ENCODE data around the gene PDE7B. TPM values are rescaled to one million over a fixed set of nuclear protein-coding genes. Genes with fewer than 3 reads are reported as not detected.

The PDE7B gene
- polyA plus RNA-seq, 12 donors: 7.6 to 11.8 (median 10.0) TPM; not detected in 1

DNA sequence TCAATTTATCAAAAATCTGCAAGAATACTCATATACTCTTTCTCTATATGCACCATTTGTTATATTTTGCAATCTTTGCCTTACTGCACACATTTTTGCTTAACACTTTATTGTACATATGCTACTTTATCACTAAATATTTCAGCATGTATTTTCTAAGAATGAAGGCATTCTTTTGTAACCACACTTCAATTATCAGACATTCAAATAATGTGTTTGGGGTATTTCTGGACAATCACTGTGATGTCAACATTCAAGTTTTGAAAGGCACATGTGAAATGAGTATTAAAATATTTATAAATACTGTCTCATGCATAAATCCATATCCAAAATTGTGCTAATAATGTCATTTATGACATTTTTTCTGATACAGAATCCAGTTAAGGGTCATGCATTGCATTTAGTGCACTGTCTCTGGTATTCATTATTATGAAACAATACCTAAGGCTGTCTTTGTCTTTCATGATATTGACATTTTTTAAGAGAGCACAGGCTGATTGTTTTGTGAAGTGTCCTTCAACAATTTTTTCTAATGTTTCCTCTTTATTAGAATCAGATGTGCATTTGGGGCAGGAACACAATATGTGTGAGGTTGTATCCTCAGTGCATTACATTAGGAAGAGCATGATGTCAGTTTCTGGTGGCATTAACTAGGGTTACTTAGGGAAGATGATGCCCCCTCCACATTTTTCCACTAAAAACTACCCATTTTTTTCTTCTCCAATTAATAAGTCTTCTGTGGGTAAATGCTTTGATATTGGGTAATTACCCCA is 292.9 kb downstream of the PDE7B start:
- no peak for DNase-seq

DNA sequence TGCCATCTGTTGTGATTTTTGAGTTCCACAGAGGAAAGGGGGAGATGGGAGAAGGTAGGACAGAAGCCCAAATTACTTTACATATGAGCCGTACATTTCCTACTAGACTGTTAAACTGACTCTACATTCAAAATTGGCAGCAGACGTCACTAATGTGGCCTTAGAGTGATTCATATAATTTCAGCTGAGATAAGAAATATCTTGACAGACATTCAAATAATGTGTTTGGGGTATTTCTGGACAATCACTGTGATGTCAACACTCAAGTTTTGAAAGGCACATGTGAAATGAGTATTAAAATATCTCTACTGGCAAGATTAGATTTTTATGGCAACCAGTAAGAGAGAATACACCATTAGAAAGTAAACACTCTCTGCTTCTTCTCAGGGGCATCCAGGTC is 294.6 kb downstream of the PDE7B start:
- DNase-seq: no peak

DNA sequence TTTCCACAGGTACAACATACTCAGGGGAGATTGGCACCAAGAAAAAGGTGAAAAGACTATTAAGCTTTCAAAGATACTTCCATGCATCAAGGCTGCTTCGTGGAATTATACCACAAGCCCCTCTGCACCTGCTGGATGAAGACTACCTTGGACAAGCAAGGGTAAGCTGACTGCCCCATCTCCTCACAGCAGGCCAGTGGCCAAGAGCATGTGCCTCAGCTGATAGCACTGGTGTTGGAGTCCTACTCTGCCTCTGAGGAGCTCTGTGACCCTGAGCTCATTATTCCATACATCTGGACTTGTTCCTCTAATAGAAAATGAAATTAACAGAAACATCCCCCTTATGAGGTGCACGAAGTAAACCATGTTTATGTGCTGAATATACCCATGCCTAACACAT is 295.8 kb downstream of the PDE7B start:
- DNase-seq: no peak

DNA sequence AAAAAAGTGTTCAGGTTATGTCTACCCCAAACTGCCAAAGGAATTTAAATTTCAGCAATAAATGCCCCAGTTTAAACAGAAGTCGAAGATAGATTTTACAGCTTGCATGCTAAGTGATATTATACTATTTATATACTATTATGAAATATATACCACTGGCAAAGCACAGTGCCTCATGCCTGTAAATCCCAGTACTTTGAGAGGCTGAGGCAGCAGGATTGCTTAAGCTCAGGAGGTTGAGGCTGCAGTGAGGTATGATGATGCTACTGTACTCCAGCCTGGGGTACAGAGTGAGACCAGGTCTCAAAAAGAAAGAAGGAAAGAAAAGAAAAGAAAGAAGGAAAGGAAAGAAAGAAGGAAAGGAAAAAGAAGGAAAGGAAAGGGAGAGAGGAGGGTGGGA is 296.6 kb downstream of the PDE7B start:
- DNase-seq: no peak

DNA sequence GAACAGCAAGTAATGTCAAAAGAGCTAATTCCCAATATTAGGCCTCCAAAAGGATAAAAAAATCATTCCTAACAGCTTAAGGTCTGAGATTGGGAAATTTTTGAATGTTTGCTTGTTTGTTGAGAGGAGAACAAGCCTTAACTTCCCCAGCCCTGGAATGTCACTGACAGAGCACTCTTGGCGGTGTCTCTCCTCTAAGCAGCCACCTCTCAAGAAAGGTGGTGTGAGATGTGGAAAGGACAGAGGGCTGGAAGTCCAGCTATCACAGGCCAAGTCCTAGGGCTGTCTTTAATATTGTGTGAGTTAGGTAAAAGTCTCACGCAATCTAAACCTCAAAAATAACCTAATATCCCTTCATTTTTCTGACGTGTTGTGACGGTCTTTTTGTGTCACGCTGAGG is 297.0 kb downstream of the PDE7B start:
- DNase-seq: no peak

DNA sequence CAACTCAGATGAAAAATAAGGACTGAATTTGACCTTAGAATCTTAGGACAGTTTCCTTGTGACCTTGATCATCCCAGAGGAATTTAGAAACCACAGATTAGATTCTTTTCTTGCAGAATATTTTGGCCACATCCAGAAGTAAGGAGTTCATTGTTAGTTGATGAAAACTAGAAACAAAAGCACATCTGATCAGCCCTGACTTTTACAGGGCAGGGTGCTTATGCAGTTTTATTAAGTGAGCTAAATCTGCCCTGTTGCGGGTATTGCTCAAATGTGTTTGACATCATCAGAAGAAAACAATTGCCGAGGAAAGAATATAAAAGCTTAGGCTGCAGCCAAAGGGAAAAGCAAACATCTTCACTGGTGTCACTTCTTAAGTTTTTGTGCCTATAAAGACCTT is 297.8 kb downstream of the PDE7B start:
- DNase-seq: no peak

DNA sequence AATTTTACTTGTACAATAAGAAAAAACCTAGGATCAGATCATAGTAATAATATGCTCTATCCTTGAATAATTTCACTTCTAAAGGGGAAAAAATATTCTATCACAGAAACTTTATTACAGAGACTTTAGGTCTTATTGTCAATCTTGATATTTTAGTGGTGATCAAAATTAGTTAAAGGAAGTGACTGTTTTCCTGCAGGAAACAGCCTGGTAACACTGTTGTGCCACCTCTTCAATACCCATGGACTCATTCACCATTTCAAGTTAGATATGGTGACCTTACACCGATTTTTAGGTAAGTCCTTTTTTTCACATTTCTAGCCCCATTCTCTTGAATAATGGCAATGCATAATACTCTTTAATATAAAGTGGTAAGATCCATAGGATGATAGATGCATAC is 299.5 kb downstream of the PDE7B start:
- DNase-seq: no peak

DNA sequence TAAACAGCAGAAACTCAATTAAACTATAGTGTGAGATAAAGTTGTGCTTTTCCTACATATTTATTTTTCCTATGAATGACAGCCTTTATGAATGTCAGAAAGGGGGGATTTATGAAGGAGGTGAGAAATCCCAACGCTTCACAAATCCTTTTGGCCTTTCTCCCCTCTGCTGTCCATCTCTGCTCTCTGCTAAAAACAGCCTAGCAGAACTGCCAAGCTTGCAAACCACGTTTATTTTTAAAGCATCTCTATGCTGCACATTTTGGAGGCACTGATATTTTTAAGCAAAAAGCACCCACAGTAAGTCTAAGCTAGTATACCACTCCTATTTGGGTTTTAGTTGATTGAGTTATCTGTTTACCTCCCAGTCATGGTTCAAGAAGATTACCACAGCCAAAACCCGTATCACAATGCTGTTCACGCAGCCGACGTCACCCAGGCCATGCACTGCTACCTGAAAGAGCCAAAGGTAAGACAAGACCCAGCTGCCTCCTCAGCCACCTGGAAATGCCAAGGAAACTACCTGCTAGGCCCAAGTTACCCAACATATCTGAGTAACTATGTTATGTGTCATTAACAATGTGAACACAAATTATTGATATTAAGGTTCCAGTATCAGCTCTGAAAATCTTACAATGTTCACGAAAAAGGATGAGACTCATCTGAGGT is 302.3 kb downstream of the PDE7B start:
- no peak for DNase-seq

DNA sequence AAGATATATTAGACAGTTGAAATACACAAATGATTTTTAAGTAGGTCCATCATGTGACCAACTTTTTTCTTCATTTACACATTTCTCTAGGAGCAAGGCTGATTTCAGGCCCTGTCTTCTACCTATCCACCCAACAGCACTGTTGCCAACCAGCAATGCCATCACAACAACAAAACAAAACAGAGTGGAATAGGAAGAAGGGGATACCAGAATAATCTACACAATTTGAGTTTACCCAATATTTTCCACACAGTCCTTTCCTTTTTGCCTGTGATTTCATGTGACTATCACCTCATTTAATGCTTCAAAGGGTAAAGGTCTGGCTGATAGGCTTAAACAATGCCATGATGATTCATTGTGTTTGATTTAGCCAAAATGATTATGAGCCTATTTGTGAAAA is 303.7 kb downstream of the PDE7B start:
- DNase-seq: no peak

DNA sequence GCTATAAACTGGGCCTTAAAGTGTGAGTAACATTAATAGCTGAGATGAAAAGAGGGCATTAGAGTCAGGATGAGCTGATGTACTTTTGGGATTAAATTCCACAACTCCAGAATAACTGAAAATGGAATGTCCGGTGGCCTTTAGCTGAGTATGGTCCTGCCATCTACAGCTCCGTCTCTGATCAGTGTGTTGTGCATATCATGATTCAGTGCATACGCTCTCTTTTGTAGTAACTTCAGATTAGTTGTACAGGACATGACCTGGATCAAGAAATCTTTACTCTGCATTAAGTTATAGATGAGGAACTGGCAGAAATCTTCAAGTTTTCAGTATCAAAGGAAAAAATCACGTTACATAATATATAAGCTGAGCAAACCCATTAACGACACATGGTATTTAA is 306.2 kb downstream of the PDE7B start:
- DNase-seq: no peak

DNA sequence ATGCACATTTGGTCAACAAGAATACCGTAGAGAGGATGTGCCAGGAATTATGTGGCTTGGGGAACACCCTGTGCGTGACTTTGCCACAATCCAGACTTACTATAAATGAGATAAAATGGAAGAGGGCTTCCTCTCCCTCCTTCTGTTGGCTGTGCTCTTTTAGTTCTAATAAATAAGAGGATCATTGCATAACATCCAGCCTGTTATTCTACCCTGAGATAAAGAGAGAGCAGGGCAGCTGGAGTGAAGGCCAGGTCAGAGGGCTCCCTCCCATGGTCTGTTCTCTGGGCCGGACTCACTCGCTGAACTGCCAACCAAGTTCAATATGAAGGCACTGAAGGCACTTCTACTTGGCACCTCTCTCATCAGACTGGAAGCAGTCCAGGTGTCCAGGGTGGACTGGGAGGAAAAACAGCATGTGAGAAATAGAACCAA is 306.9 kb downstream of the PDE7B start:
- DNase-seq: no peak

DNA sequence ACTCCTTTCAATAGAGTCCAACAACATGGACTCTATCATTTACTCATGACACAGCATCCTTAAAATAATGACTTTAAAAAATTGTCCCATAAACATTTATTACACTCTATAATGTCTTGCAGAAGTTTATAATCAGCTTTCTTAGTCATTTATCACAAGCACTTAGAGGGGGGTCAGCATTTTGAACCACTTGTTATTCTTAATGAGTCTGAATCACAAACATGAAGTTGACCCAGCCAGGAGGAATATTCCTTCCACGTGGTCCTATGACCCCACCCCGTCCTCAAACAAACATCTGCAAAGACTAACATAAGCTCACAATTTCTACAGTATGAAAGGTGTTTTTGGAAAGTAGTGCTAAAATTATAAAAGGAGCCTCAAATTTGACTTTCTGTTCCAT is 307.5 kb downstream of the PDE7B start:
- no peak for DNase-seq

DNA sequence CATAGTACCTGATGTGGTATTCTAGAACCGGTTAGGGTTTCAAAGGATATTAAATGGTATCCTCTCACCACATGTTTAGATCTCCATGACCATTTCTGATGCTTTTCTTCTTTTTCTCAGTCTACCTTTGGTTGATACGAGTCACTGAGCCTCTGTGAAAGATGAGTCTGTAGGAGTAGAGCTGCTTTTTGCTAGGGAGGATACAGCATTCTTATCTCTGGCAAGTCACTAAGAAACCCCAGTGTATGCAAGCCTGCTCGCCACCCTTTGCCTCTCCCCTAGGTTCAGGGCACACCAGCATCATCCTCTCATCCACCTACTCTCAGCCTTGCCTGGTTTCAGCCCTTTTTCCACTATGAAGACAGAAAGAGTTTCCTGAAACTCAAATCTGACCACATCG is 308.7 kb downstream of the PDE7B start:
- DNase-seq: no peak

DNA sequence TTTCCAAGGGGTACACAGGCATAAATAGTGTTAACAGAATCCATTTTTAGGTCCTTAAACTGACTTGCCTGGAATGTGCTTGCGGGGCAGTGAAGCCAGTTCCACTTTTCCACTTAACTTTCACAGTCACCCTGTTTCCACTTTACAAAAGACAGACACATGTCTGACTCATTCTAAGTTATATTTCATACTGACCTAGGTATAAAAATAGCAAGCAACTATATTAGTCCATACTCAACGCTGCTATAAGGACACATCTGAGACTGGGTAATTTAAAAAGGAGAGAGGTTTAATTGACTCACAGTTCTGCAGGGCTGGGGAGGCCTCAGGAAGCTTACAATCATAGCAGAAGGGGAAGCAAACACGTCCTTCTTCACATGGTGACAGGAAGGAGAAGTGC is 310.4 kb downstream of the PDE7B start:
- DNase-seq: no peak

DNA sequence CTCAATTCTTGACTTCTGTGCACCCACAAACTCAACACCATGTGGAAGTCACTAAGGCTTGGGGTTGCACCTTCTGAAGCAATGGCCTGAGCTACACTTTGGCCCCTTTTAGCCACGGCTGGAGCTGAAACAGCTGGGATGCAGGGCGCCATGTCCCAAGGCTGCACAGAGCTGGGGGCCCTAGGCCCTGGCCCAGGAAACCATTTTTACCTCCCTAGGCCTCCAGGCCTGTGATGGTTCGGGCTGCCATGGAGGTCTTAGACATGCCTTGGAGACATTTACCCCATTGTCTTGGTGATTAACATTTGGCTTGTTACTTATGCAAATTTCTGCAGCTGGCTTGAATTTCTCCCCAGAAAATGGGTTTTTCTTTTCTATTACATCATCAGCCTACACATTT is 311.8 kb downstream of the PDE7B start:
- no peak for DNase-seq

DNA sequence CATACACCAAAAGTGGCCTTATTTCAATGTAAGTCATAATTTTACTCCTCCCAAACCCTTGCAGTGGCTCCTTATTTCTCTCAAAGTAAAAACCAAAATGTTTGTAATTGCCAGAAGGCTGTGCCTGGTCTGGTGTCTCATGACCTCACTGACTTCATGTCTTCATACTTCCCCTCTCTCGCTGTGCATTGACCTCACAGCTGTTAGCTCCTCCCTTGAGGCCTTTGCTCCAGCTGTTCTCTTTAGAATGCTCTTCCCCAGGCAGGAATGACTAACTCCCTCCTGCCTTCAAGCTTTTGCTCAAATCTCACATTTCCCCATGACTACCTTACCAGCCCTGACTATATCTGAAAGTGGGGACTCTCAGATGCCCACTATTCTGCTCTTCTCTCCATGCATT is 315.3 kb downstream of the PDE7B start:
- DNase-seq: no peak

DNA sequence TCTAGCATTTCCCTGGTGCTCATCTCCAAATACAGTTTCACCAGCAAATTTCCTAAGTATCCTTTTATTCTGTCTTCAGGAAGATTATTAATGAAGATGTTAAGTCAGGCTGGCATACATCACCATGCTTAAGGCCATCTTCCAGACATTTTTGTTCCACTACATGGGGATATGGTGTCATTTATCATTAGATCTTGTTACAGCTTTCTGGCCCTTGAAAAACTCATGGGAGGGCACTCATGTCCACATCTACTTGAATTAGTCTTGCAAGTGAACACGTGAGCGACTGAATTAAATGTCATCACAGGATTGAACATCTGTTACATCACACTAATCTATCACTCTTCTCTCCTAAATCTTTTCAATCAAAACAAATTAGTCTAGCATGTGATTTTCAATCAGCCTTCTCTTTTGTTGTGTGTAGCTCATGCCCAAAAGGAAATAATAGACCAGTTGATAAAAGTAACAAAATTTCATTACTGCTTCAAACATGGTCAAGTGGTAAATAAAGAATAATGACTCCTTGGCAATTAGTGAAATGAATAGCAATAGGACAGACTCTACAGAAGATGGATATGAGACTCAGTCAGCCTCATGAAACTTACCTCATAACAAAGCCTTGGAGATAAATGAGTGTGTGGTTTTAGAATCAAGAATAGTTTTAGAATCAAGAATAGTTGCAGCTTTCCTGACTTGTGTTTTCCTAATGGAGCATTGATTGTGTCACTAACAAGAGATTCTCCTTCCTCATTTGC is 318.1 kb downstream of the PDE7B start:
- DNase-seq: no peak

DNA sequence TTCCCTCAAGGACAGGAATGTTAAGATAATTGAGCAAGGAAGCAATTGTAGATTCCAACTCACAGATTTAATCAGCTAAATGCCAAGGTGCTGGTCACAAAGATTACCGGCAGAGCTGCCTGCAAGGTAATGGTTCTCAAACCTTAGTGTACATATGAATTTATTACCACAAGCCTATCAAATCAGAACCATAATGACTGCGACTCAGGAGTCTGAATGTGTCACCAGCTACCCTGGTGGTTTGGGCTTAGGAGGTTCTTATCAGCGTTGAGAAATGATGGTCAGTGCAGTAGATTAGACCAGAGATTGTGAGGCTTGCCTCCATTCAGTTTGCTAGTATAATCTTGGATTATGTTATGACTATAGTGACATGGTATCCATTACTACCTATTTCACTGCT is 319.7 kb downstream of the PDE7B start:
- no peak for DNase-seq

DNA sequence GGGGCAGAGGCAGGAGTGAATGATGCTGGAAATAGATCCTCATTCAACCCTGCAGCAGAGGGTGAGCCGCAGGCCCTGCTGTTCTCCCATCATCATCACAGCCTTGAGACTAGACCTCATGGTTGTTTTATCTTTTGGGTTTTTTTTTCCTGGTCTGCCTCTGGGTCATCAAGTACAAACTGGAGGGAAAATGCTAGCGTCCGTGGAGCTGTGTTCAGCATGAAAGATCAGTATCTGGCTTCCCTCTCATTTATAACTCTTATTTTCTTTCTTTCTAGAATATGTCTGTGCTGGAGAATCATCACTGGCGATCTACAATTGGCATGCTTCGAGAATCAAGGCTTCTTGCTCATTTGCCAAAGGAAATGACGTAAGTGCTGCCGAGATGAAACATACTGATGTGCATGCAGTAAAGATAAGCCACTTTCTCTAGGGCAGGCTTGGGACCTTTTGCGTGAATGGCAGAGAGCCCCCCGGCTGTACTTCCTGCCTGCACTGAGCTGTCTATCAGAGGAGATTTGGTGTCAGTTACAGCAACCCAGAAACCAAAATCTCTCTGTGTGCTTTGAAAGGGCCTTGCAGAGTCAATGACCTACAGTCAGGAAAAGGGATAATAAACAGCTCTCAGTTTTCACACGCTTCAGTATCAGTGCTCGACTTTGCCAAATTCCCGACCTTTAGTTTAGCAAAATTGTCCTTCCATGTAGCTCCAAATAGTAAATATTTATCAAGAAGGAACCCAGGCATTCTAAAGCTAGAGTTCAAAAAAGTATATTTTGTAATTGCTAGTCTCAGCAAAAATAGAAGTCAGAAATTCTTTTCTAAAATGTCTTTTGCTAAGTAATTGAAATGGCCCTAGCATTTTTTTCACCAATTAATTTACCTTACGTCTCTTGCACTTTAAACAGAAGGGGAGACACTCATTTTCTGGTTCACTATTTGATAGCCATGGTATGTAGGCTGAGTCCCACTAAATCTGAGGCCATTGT is 322.3 kb downstream of the PDE7B start:
- DNase-seq: peak; percentile 5

DNA sequence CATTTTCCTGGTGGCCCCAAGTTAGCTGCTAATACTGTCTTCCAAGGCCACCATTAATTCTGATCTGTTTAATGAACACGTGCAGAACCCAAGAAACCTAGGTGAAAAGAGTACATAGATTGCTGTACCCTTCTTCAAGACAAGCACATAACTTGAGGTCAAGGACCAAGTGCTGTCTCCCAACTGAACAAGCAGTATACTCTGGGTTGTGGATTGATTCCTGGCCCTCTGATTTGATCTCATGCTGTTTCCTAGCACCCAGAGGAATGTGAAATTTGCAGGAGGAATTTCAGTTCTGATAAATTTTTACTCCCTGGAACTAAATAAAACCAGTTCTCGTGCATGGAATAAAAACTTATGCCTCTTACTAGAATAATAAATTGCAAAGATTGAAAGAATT is 323.0 kb downstream of the PDE7B start:
- DNase-seq: no peak

DNA sequence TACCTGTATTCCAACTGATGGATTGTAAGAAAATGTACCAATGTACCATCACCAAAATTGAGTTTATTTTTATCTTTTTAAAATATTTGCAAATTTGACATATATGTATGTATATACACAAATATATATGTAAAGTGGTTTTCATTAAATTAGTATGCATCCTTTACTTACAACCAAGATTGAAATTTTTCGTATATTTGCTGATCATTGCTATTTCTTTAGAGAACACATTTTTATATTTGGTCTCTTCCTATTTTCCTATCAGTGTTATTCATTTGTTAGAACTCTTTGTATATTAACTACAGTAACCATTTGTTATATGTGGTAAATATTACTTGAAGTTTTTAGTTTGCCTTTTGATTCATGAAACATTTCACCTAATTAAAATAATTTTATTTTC is 324.4 kb downstream of the PDE7B start:
- no peak for DNase-seq

DNA sequence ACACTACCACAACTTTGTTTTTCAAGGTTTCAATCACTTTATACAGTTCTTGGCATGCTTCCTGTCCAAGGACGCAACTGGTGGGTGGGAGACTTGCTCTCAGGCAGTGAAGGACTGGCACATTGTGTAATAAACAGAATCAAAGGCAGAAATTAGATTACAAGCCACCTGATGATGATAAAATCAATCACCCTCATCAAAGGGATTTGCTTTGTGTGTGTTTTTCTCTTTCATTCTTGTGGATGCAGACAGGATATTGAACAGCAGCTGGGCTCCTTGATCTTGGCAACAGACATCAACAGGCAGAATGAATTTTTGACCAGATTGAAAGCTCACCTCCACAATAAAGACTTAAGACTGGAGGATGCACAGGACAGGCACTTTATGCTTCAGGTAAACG is 327.2 kb downstream of the PDE7B start:
- no peak for DNase-seq

Data from muscle of arm (tissue), 12 donors.